ENCODE measurements around the gene MRPL51.
A peak's percentile ranks its signal among the peaks of the same experiment; 100 is the strongest.
"Not testable (repeated sequence)": the region's sequence is repeated elsewhere in the genome, so short reads cannot be mapped to it uniquely, and the experiment has no call there.

Gene MRPL51

DNA sequence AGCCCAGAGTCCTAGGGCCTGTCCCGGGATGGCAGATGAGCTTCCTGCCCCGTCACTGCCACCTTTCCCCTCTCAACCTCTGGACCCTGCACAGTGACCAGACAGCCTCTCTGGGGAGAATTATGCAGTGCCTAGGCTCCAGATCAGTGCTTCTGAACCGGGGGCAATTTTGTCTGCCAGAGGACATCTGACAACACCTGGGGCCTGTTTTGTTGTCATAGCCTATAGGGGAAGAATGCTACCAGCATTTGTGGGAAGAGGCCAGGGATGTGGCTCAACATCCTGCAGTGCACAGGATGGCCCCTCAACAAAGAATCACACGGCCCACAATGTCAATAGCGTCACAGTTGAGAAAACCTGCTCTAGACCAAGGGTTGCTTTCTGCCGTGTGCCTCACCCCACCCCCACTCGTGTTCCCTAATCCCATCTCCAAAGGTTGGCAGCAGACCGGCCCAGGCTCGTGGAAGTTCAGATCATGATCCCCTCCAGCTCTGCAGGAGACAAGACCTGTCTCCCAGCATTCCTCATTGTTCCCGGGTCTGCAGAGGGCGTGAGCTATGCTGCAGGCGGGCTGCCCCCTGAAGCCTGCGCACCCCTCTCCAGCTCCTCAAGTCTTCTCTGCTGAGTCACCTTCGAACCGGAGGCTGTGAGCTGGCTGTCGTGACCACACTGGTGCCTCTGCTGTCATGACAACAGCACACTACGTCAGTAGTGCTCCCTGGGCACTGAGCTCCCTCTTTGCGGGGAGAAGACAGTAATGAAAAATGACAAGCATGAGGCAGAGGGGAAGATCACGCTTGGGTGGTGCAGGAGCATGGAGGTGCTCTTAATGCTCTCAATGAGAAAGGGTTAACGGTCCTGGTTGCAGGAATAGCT lies 39.2 kb upstream of the MRPL51 start:
- DNase-seq (ENCODE audit: low spot score): peak; percentile 96

DNA sequence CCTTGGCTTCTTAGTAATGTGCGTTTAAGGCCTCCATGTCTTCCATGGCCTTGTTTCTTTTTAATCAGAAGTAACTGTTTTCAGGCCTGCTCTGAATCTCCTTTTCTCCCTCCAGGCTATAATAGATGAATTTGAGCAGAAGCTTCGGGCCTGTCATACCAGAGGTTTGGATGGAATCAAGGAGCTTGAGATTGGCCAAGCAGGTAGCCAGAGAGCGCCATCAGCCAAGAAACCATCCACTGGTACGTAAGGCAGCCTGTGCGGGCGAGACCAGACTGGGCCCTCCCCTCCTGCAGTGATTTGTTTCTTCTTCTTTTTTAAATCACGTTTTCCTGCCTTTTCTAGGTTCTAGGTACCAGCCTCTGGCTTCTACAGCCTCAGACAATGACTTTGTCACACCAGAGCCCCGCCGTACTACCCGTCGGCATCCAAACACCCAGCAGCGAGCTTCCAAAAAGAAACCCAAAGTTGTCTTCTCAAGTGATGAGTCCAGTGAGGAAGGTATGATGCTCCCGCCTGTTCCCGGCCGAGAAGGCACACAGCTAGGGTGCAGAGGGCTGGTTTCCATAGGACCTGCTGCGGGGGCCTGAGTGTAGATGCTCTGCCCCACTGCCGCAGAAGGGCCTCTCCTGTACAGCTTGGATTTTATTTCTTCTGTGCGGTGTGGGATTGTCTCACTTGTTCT lies 37.7 kb upstream of the MRPL51 start:
- DNase-seq (ENCODE audit: low spot score): no peak

GRCh38 chr12:6529291-6529737 lies 36.3 kb upstream of the MRPL51 start:
- DNase-seq (ENCODE audit: low spot score): no peak

DNA sequence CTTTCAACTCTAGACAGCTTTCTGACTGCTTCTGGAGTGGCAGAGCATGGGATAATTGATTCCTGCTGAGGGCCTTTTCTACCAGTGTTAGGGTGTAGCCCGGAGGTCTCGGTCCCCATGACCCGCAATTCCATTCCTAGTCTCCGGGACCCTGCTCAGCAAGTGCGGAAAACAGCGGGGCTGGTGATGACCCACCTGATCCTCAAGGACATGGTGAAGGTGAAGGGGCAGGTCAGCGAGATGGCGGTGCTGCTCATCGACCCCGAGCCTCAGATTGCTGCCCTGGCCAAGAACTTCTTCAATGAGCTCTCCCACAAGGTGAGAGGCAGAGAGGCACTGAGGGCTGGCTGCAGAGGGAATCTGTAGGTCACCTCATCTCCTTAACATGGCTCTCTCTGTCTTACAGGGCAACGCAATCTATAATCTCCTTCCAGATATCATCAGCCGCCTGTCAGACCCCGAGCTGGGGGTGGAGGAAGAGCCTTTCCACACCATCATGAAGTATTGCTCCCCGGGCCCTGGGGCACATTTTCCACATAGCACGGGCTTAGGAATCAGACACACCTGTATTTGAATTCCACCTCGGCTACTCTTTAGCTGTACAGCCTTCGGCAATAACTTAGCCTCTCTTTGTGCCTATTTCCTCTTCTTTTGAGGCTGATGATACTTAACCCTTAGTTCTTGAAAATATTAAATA lies 35.6 kb upstream of the MRPL51 start:
- DNase-seq (ENCODE audit: low spot score): no peak

- no peak for DNase-seq (ENCODE audit: low spot score)
Measured at GRCh38 chr12:6527711-6528110, 34.6 kb upstream of the MRPL51 start.

DNA sequence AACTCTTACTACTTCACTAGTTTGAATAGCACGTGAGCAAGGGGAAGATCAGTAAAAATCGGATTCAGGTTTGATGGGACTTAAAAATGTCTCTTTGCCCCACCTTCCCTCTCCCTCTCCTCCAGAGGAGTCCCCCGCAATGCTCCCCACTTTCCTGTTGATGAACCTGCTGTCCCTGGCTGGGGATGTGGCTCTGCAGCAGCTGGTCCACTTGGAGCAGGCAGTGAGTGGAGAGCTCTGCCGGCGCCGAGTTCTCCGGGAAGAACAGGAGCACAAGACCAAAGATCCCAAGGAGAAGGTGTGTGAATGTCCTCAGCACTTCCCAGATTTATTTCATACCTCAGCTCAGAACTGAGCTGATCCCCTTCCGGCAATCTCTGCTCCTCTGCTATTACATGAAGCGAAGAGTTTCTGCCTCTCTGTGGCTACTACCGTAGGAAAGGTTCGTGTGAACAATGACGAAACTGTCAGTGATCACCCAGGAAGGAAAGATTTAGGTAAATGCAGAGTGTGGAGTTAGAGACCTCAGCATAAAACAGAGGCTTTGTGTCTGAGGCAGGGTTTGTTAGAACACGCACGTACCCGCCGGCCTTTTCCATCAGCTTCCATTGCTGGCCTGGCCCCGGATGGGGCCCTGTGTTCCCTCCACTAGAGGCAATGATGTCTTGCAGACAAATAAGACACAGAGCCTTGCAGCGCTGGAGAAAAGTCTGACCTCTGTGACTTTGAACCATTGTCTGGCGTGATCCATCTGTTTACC lies 33.9 kb upstream of the MRPL51 start:
- DNase-seq (ENCODE audit: low spot score): no peak

DNA sequence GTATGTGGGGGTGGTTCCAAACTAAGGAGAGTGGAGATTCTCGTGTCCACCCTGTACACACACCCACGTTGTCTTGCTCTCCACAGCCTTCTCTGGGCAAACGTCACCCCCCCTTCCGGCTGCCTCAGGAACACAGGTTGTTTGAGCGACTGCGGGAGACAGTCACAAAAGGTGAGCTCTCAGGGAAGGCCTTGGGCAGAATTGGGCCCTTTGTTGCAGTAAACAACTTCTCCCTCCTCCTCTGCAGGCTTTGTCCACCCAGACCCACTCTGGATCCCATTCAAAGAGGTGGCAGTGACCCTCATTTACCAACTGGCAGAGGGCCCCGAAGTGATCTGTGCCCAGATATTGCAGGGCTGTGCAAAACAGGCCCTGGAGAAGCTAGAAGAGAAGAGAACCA lies 33.1 kb upstream of the MRPL51 start:
- DNase-seq (ENCODE audit: low spot score): no peak

GRCh38 chr12:6524648-6525047 lies 31.6 kb upstream of the MRPL51 start:
- DNase-seq (ENCODE audit: low spot score): no peak

- no peak for DNase-seq (ENCODE audit: low spot score)
Measured at GRCh38 chr12:6523708-6524107, 30.6 kb upstream of the MRPL51 start.

- DNase-seq (ENCODE audit: low spot score): no peak
Measured at GRCh38 chr12:6522193-6522592, 29.1 kb upstream of the MRPL51 start.

- no peak for DNase-seq (ENCODE audit: low spot score)
Measured at GRCh38 chr12:6520186-6520585, 27.1 kb upstream of the MRPL51 start.

DNA sequence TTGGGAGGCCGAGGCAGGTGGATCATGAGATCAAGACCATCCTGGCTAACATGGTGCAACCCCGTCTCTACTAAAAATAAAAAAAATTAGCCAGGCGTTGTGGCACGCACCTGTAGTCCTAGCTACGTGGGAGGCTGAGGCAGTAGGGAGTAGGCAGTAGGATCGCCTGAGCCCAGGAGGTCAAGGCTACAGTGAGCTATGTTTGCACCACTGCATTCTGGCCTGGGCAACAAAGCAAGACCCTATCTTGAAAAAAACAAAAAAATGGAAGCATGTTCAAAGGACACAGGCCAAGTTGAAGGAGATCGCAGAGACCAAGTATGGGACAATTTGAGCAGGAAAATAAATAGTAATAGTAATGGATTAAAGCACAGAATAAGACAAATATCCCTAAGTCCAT lies 15.0 kb upstream of the MRPL51 start:
- DNase-seq (ENCODE audit: low spot score): no peak

GRCh38 chr12:6507102-6507998 lies 14.3 kb upstream of the MRPL51 start:
- no peak for DNase-seq (ENCODE audit: low spot score)

- DNase-seq (ENCODE audit: low spot score): no peak
Measured at GRCh38 chr12:6500466-6500865, 7.4 kb upstream of the MRPL51 start.

DNA sequence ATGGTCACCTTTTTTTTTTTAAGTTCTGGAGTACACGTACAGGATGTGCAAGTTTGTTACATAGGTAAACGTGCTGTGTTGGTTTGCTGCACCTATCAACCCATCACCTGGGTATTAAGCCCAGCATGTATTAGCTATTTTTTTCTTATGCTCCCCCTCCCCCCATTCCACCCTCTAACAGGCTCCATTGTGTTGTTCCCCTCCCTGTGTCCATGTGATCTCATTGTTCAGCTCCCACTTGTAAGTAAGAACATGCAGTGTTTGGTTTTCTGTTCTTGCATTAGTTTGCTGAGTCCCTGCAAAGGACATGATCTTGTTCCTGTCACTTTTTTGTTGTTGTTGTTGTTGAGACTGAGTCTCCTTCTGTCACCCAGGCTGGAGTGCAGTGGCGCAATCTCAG lies 4.2 kb upstream of the MRPL51 start:
- DNase-seq (ENCODE audit: low spot score): not testable (repeated sequence)

- DNase-seq (ENCODE audit: low spot score): no peak
Measured at GRCh38 chr12:6494968-6495367, 1.9 kb upstream of the MRPL51 start.

DNA sequence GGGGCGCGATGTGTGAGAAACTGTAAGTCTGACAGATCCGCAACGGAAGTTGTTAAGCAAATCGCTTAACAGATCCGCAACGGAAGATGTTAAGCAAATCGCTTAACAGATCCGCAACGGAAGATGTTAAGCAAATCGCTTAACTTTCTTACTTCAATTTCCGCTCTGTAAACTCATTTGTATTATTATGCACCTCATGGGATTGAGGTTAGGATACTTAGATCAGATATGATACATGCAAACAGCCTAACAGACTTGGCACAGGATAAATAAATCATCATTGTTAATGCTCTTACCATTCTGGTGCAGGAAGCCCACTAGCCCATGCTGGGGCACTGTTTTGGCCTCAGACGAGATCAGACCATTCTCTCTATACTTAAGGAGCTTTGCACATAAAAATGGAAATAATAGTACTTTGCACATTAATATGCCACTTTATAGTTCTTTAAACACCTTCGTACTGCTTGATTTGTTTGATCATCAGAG lies 1.2 kb upstream of the MRPL51 start:
- no peak for DNase-seq (ENCODE audit: low spot score)

- DNase-seq (ENCODE audit: low spot score): peak; percentile 95
Measured at GRCh38 chr12:6493497-6494257, 615 bp upstream of the MRPL51 start, which contains the start of gene NCAPD2. Gene NCAPD2, plus strand, starts transcription at chr12:6494102. Its CDS starts 997 bp downstream, at chr12:6495099.

GRCh38 chr12:6490673-6491072 lies 2.4 kb downstream of the MRPL51 start:
- not testable (repeated sequence) for DNase-seq (ENCODE audit: low spot score)

- no peak for DNase-seq (ENCODE audit: low spot score)
Measured at GRCh38 chr12:6489449-6489848, 3.6 kb downstream of the MRPL51 start.
